Stimulated activated CD8-positive, alpha-beta memory T cell treated with anti-CD3 and anti-CD28 coated beads, Interleukin-12 subunit alpha, Interleukin-12 subunit beta, amount 100 ng/mL, for 4 hours (primary cell): Measurements from ENCODE around the gene FADS6.
"Not testable (repeated sequence)": the region's sequence is repeated elsewhere in the genome, so short reads cannot be mapped to it uniquely, and the experiment has no call there.

Source experiments
- DNase-seq: peaks from one replicate; pipeline ENCODE4 v3.0.0-alpha.2; 2020; ENCODE audit warnings: low read depth

FADS6 gene

DNA sequence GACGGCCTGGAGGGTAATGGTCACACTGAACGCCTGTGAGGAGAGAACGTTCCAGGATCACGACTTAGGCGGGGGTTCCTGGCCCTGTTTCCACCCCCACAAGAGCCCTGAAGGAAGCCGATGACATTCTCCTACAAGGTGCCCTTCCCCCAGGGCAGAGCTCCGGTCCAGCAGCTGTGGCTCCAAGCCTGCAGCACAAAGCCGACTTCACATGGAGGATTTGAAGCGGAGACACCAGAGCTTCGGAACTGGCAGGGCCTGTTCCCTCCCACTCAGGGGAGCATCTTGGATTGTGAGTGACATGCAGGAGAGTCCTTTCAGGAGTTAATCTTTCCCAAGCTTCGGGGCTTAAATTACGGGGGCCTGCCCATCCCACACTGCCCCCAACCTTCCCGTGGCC, 5.0 kb downstream of the FADS6 start:
- DNase-seq, result no peak

- no peak for DNase-seq
Observed at GRCh38 chr17:74883241-74883745, 10.1 kb downstream of the FADS6 start.

DNA sequence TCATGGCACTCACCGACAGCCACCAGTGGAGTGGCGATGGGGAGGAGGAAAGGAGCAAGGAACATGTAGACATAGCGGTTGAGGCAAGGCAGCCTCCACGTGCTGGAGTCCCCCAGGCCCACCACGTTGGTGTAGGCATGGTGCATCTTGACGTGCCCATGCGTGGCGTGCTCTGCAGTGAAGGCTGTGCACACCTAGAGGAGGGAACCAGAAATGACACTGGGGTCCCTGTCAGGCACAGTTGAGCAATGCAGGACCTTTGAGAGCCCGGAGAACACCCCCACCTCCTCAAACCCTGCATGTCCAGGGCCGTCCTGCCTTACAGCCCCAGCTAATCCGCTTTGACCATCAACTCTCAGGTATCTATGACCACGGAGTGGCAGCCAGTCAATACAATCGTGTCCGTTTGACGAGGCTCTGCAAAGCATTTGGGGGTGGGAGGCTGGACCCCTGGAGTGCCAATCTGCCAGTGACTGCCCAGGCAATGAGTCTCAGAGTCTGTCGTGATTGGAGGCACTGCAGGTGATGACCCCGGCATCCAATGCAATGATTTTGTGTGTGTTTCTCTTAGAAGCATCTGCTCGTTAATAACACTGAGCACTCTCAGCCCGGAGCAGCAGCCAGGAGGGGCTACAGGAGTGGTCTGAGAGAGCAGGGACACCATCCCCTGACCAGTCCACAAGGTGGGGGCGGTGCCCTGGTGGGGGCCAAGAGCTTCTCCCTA, 10.8 kb downstream of the FADS6 start:
- no peak for DNase-seq

DNA sequence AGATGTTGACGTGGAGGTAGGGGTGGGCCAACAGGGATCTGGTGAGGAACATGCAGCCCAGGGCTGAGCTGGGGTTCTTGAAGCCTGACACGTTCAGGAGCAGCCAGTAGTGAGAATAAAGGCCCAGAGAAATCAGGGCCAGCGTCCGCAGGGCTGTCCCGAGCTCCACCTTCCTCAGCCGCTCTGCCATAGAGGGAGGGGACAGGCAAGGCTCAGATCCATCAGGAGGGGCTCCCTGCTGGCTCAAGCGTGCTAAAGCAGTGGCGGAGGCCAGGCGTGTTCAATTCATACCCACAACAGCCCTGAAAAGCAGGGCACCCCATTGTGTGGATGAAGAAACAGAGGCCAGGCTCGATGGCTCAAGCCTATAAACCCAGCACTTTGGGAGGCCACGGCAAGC, 12.4 kb downstream of the FADS6 start:
- no peak for DNase-seq

- DNase-seq, result no peak
Observed at GRCh38 chr17:74879308-74879707, 14.1 kb downstream of the FADS6 start.

DNA sequence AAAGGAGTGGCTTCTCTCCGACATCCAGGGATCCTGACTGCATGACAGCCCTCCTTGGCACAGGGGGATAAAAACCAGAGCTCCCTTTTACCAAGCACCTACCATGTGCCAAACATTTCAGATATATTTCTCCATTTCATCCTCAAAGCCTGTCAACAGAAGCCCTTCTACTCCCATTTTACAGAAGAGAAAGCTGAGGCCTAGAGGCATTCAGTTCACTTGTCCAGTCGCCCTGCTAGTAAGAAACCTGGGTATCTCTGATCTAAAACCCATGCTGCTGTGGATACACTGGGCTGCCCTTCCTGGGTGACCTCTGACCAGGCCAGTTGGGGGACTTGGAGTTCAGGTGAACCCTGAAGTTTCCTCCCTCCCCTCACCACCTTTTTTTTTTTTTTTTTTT, 14.8 kb downstream of the FADS6 start:
- DNase-seq, result no peak

- DNase-seq, result no peak
Observed at GRCh38 chr17:74877592-74878548, 15.6 kb downstream of the FADS6 start.

GRCh38 chr17:74875977-74876593, 17.3 kb downstream of the FADS6 start:
- DNase-seq, result no peak

DNA sequence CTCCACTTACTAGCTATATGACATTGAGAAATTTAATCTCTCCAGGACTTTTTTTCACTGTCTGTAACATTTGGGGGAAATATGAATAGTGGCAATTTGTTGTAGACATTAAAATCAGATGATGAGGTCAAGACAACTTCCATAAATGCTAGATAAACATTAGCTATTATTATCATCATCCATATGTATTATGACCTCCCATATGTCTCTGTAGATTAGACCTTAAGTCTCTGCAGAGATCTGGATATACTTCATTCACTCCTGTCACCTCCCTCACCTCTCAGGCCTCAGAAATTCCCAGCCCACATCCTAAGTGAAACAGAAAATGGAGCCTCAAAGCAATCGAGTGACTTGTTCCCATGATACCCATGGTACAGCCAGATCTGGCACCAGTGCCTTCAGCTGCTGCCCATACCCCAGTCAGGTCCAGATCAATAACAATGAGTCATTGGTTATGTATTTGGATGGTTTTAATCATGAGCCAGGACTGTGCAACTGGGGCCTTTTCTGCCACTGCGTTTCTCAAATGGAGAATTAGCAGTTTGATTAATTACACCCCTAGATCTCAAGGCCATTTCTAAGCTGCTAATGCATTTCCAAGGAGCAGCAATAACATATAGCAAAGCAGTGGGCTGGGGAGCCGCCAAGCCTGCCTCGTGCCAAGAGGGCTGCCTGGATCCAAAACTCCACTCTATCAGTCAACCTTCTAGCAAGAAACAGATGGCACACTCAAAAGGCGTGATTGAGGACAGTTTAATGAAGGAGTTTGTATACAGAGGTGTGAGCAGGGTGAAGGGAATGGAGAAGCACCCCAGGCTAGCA, 18.1 kb downstream of the FADS6 start:
- no peak for DNase-seq

DNA sequence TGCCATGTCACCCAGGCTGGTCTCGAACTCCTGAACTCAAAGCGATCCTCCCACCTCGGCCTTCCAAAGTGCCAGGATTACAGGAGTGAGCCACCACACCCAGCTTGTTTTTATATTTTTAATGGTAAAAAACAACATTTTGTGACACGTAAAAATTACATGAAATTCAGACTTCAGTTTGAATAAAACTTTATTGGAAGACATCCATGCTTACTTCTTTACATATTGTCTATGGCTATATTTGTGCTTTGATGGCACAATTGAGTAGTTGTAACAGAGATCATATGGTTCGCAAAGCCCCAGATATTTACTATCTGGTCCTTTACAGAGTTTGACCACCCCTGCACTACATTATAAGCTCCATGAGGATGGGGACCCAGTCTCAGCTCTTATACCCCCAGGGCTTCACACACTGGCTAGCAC, 18.8 kb downstream of the FADS6 start:
- no peak for DNase-seq

GRCh38 chr17:74873874-74874614, 19.4 kb downstream of the FADS6 start:
- no peak for DNase-seq

GRCh38 chr17:74873037-74873873, 20.2 kb downstream of the FADS6 start:
- DNase-seq, result peak; percentile 97

GRCh38 chr17:74872313-74873036, 21.0 kb downstream of the FADS6 start, which contains the start of gene FDXR:
FDXR (minus strand) TSS chr17:74872994; CDS start chr17:74872944, 50 bp downstream.
- DNase-seq, result no peak

DNA sequence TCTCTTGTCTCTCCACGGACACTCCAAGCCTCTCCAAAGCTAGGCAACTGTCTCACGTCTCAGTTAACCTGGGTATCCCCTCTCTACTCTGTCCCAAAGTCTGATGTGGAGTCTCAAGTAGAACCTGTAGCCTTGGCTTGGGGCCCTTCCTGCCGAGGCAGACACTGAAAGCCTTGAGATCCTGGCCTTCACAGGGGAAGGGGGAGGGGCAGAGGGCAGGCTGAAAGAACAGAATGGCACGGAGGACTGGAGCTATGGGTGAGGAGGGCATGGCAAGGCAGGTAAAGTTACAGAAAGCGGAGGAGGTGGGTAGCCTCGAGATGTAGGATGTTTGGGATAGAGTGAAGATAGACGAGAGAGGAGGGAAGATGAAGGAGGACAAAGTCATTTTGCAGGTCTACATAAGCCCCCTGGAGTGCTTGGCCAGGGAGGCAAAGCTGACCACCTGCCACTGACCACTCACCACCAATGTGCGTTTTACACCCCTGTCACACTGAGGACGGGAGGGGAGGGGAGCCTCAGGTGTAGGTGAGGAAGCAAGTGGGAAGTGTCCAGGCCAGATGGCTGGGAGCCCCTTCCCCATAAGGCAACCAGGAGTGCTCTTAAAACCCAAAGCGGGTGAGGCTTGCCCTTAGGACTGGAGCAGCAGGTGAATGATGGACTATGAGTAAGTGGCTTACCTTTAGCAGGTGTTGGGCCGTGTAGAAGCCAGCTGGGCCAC, 21.9 kb downstream of the FADS6 start:
- DNase-seq, result no peak

GRCh38 chr17:74870512-74870911, 22.9 kb downstream of the FADS6 start:
- DNase-seq, result no peak

- DNase-seq, result not testable (repeated sequence)
Observed at GRCh38 chr17:74870028-74870427, 23.4 kb downstream of the FADS6 start.

DNA sequence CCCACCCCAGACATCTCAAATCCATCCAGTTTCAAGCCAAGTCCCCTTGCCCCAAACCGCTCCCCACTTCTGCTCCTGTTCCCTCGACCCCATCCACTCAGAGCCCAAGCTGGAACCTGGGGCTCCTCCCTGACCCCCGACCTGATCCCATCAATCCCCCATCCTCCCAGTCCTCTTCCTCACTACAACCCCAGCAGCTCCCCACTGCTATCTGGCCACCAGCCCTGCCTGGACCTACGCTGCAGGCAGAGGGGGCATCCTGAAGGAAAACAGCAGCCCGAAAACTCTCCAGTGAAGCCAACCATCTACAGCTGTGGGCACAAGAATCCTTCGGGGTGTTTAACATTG, 24.6 kb downstream of the FADS6 start:
- no peak for DNase-seq

DNA sequence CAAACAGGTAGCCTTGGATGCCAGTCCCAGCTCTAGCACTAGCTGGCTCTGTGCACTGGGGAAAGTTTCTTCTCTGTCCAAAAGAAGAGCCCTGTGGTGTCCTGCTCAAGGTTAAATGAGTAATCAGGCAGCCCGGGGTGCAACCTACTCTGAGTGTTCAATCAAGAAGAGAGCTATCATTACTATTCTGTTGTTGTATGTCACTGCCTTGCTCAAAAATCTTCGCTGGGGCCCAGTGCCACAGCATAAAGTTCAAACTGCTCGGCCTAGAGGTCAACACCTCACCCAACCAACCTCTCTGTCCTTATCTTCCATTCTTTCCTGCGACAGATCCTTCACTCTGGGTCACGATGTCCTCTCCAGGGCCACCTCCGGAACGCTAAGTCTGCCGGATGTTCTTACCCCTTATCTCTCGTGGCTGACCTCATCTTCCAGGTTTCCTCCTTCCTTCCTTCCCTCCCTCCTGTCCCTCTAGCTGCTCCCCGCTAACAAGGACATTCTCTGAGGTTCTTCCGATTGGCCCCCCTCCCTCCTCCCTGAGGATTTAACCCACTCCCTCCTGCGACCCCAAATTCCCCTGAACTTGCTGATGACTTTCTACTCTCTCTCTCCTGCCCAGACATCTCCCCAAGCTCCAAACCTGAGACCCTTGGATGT, 25.1 kb downstream of the FADS6 start:
- no peak for DNase-seq
